ENCODE data around the gene SLC7A5. TPM values are rescaled to one million over a fixed set of nuclear protein-coding genes. Genes with fewer than 3 reads are reported as not detected.

The SLC7A5 gene
- total and polyA plus RNA-seq, 2 donors (not counting 3 experiments of a cell fraction or from before 2014, with no cell fraction given) = 14.1 to 29.2 TPM

- Histone ChIP-seq H3K9me1 (replicated peaks; ENCODE audit: control insufficient read depth, extremely low read depth, insufficient read depth, low read length) (no peaks in the 10 kb centered on the region), H3K4me2 (ENCODE audit: insufficient read depth, low read length) (no peak overlapping the region), H2AFZ (ENCODE audit: low read depth, low read length) (no peak overlapping the region), H3K9me3 (replicated peaks; ENCODE audit: control insufficient read depth, insufficient read depth, low read length) (no peaks in the 10 kb centered on the region), H3K27me3 (ENCODE audit: control insufficient read depth in 2 of 2, insufficient read depth in 2 of 2, low read length in 2 of 2) (no peaks in the 10 kb centered on the region), H3K79me2 (ENCODE audit: control insufficient read depth, insufficient read depth, low read length) (no peaks in the 10 kb centered on the region), H3K27ac (ENCODE audit: insufficient read depth, low read depth, low read length) (no peak overlapping the region), H3K36me3 (ENCODE audit: control insufficient read depth in 2 of 2, extremely low read depth in 1 of 2, insufficient read depth in 2 of 2, low read length in 2 of 2) (peaks cover 3 to 10% of the 10 kb centered on the region in 2 experiments), H3K4me3 (replicated peaks in 1 of 3; ENCODE audit: insufficient read depth in 1 of 3, low read depth in 1 of 3, low read length in 3 of 3) (no peak overlapping the region), H4K20me1 (replicated peaks; ENCODE audit: control insufficient read depth, extremely low read depth, insufficient read depth, low read length) (no peaks in the 10 kb centered on the region), H3K9ac (replicated peaks; ENCODE audit: extremely low read depth, insufficient read depth, low read length) (no peak overlapping the region), H3K4me1 (ENCODE audit: control insufficient read depth, extremely low read depth, insufficient read depth, low read length) (peaks cover 11% of the 10 kb centered on the region)
- FAIRE-seq = no peak
- dilution Hi-C loops (cut with MboI; ENCODE audit: extremely low pct_ligation_motif_present, low sequenced_read_pairs) = no loop called here
- ChIA-PET POLR2A (no interaction called here), CTCF (interaction anchor here (1.0 to 2.0 kb wide), 3 partner anchors 18 to 53 kb away, joined by 3 to 10 read pairs (median 4); no protein-coding TSS in a partner anchor)
- TF ChIP-seq FOS (IDR thresholded peaks at IDR 0.05; ENCODE audit: borderline replicate concordance, insufficient read depth, low read length) (no peak), GATA2 (IDR thresholded peaks at IDR 0.05; ENCODE audit: insufficient read depth, insufficient read length, low read depth, low read length) (no peak), POLR2A (IDR thresholded peaks at IDR 0.05; ENCODE audit: low read depth, low read length) (no peak), EZH2 (IDR thresholded peaks at IDR 0.05; ENCODE audit: borderline replicate concordance, low read depth, low read length, severe bottlenecking) (no peak), CTCF (IDR thresholded peaks at IDR 0.05; ENCODE audit: extremely low read depth in 1 of 2, insufficient read depth in 1 of 2, low read depth in 1 of 2, low read length in 2 of 2) (no peak), MAX (IDR thresholded peaks at IDR 0.05; ENCODE audit: insufficient read depth, insufficient read length) (no peak), MYC (IDR thresholded peaks at IDR 0.05; ENCODE audit: low read depth, low read length) (no peak), JUN (IDR thresholded peaks at IDR 0.05; ENCODE audit: borderline replicate concordance, insufficient read depth, insufficient read length, low read depth) (no peak)
- BruUV-seq (replicated peaks) = TSS peak; percentile 6
- DNase-seq (ENCODE audit: low read depth, low spot score) = no peak
- intact Hi-C loops (cut with micrococcal nuclease) = no loop called here
These were observed 37.2 kb downstream of the SLC7A5 start for GRCh38 chr16:87832137-87832527.
